PC-9 (cell line): ENCODE data around the gene GPRIN1. TPM values are rescaled to one million over a fixed set of nuclear protein-coding genes. Genes with fewer than 3 reads are reported as not detected.

Source experiments
- BruUV-seq: library from RNA; stranded (reverse); fragments of 400-500 nt; replicated peaks from 2 replicates; lab custom pipeline; 2021; lab: Mats Ljungman, UMichigan
- CTCF ChIA-PET: fragments of 300-600 bp; sonication (Branson Sonifier 250); formaldehyde crosslinking; loops from one replicate; lab custom pipeline; 2022; ENCODE audit warnings: antibody characterized with exemption; lab: Charles Lee
- POLR2A ChIA-PET: fragments of 300-600 bp; sonication (Branson Sonifier 250); formaldehyde crosslinking; loops from one replicate; lab custom pipeline; 2022; ENCODE audit warnings: antibody characterized with exemption; ENCODE audit not compliant: unreplicated experiment; lab: Charles Lee
- DNase-seq, 2 experiments: peaks; one replicate each; pipeline versions ENCODE4 v3.0.0 to v3.0.0-alpha.2; 2015 to 2022; ENCODE audit warnings: mixed read lengths in 1 of 2
- H2AFZ ChIP-seq: fragments of 200-600 bp; sonication (generic); 2 replicates; pipeline ENCODE4 v1.8.1; 2017; ENCODE audit warnings: antibody characterized with exemption
- H3F3A ChIP-seq: fragments of 200-600 bp; sonication (generic); 2 replicates; pipeline ENCODE4 v1.8.1; 2017; ENCODE audit warnings: antibody characterized with exemption, mild to moderate bottlenecking, low read depth; ENCODE audit not compliant: insufficient read depth
- H3K27ac ChIP-seq: fragments of 200-600 bp; sonication (generic); 2 replicates; pipeline ENCODE4 v1.6.1; 2016; ENCODE audit warnings: mixed run types
- H3K27me3 ChIP-seq: fragments of 200-600 bp; sonication (generic); 2 replicates; pipeline ENCODE4 v1.6.1; 2016; ENCODE audit warnings: low read depth, mixed run types; ENCODE audit not compliant: insufficient read depth
- H3K36me3 ChIP-seq: fragments of 200-600 bp; sonication (generic); 2 replicates; pipeline ENCODE4 v1.6.1; 2016; ENCODE audit warnings: low read depth, mixed run types
- H3K4me1 ChIP-seq: fragments of 200-600 bp; sonication (generic); replicated peaks from 2 replicates; pipeline ENCODE4 v1.6.1; 2016; ENCODE audit warnings: mixed run types; ENCODE audit not compliant: insufficient read depth
- H3K4me2 ChIP-seq: fragments of 200-600 bp; sonication (generic); 2 replicates; pipeline ENCODE4 v1.6.1; 2017; ENCODE audit warnings: mixed run types
- H3K4me3 ChIP-seq: fragments of 200-600 bp; sonication (generic); 2 replicates; pipeline ENCODE4 v1.6.1; 2016; ENCODE audit warnings: mixed run types
- H3K79me2 ChIP-seq: fragments of 200-600 bp; sonication (generic); 2 replicates; pipeline ENCODE4 v1.6.1; 2017; ENCODE audit warnings: low read depth, mixed run types
- H3K9me2 ChIP-seq: fragments of 200-600 bp; sonication (generic); 2 replicates; pipeline ENCODE4 v1.8.1; 2017; ENCODE audit warnings: mild to moderate bottlenecking; ENCODE audit not compliant: insufficient read depth
- H3K9me3 ChIP-seq: fragments of 200-600 bp; sonication (generic); 2 replicates; pipeline ENCODE4 v1.8.1; 2016; ENCODE audit warnings: low read depth; ENCODE audit not compliant: insufficient read depth
- H4K20me1 ChIP-seq: fragments of 200-600 bp; sonication (generic); 2 replicates; pipeline ENCODE4 v1.8.1; 2017; ENCODE audit not compliant: insufficient read depth
- CTCF ChIP-seq: fragments of 200-600 bp; sonication (generic); conservative IDR thresholded peaks from 2 replicates; pipeline ENCODE4 v1.6.1; 2017; ENCODE audit warnings: mixed run types, antibody characterized with exemption, mild to moderate bottlenecking, moderate library complexity
- EZH2 ChIP-seq: fragments of 200-600 bp; sonication (generic); IDR thresholded peaks from 2 replicates; pipeline ENCODE4 v1.8.0; 2017; ENCODE audit warnings: antibody characterized with exemption, low read depth
- intact Hi-C: fragments of 100-400 bp; cut with micrococcal nuclease; formaldehyde crosslinking; loops from one replicate; pipeline ENCODE4 v1.10.0; 2022; ENCODE audit not compliant: unreplicated experiment
- total RNA-seq: library from RNA; stranded (reverse); gene quantifications from 2 replicates; pipeline ENCODE4 v1.2.3, GENCODE V29; 2021

Gene GPRIN1
- total RNA-seq, 1 experiment from 2014 or later = 7.2 TPM

- intact Hi-C loops = no loop called here
- CTCF ChIA-PET = no interaction called here
- Histone ChIP-seq H2AFZ (no peak overlapping the region), H3K36me3 (no peaks in the 10 kb centered on the region), H3K4me3 (no peak overlapping the region), H3K9me3 (no peaks in the 10 kb centered on the region), H3K79me2 (no peaks in the 10 kb centered on the region), H3K27ac (no peak overlapping the region), H3K9me2 (no peaks in the 10 kb centered on the region), H3K4me2 (no peak overlapping the region), H3K27me3 (peaks cover 17% of the 10 kb centered on the region; the same call in 1 of the 2 replicates), H3F3A (0 out of 2 replicates have a peak, but pooled peaks cover 3% of the 10 kb centered on the region), H4K20me1 (no peaks in the 10 kb centered on the region), H3K4me1 (no peaks in the 10 kb centered on the region)
- no peak for DNase-seq
- POLR2A ChIA-PET = no interaction called here
- BruUV-seq = no TSS peak
- no peak for TF ChIP-seq EZH2
- no peak for TF ChIP-seq CTCF
Measured at GRCh38 chr5:176639208-176639607, 29.3 kb upstream of the GPRIN1 start.

GRCh38 chr5:176638437-176638836 lies 28.5 kb upstream of the GPRIN1 start:
- H3K27me3 ChIP-seq = peaks cover 17% of the 10 kb centered on the region; the same call in 1 of the 2 replicates
- ChIA-PET POLR2A (no interaction called here), CTCF (no interaction called here)
- 0 out of 2 replicates have a peak, but pooled peaks cover 3% of the 10 kb centered on the region for H3F3A ChIP-seq
- H3K4me1 ChIP-seq = no peaks in the 10 kb centered on the region
- no peak for DNase-seq
- no peak overlapping the region for H3K27ac ChIP-seq
- no peak overlapping the region for H2AFZ ChIP-seq
- no peaks in the 10 kb centered on the region for H3K79me2 ChIP-seq
- H4K20me1 ChIP-seq = no peaks in the 10 kb centered on the region
- no peak overlapping the region for H3K4me2 ChIP-seq
- H3K36me3 ChIP-seq = no peaks in the 10 kb centered on the region
- H3K4me3 ChIP-seq = no peak overlapping the region
- no TSS peak for BruUV-seq
- no peaks in the 10 kb centered on the region for H3K9me3 ChIP-seq
- no peaks in the 10 kb centered on the region for H3K9me2 ChIP-seq
- intact Hi-C loops = no loop called here
- TF ChIP-seq CTCF (no peak), EZH2 (no peak)

- Histone ChIP-seq H3K36me3 (no peaks in the 10 kb centered on the region), H2AFZ (no peak overlapping the region), H3K4me1 (no peaks in the 10 kb centered on the region), H3K79me2 (no peaks in the 10 kb centered on the region), H3K27me3 (peaks cover 24% of the 10 kb centered on the region), H3K4me3 (no peak overlapping the region), H4K20me1 (no peaks in the 10 kb centered on the region), H3F3A (0 out of 2 replicates have a peak, but pooled peaks cover 3% of the 10 kb centered on the region), H3K4me2 (no peak overlapping the region), H3K9me3 (no peaks in the 10 kb centered on the region), H3K27ac (no peak overlapping the region), H3K9me2 (no peaks in the 10 kb centered on the region)
- TF ChIP-seq CTCF (no peak), EZH2 (no peak)
- no TSS peak for BruUV-seq
- DNase-seq = no peak
- intact Hi-C loops = no loop called here
- POLR2A ChIA-PET = no interaction called here
- CTCF ChIA-PET = no interaction called here
Measured at GRCh38 chr5:176637556-176637955, 27.6 kb upstream of the GPRIN1 start.
